Subcutaneous abdominal adipose tissue (tissue), 5 donors: ENCODE results near the gene SLC6A2.
"Not testable (repeated sequence)": the region's sequence is repeated elsewhere in the genome, so short reads cannot be mapped to it uniquely, and the experiment has no call there.

Source experiments
- H3K27ac ChIP-seq: one replicate; pipeline ENCODE4 v1.7.0; 2013; ENCODE audit warnings: low read depth, mild to moderate bottlenecking, inconsistent platforms, low read length, moderate library complexity
- H3K27me3 ChIP-seq, 5 donors: one replicate each; pipeline ENCODE4 v1.7.0; 2013; ENCODE audit warnings: low read length in 5 of 5, inconsistent platforms in 1 of 5; ENCODE audit not compliant: control insufficient read depth in 5 of 5, insufficient read depth in 4 of 5
- H3K36me3 ChIP-seq, 5 donors: one replicate each; pipeline ENCODE4 v1.7.0; 2013; ENCODE audit warnings: low read length in 5 of 5; ENCODE audit not compliant: control insufficient read depth in 5 of 5, insufficient read depth in 5 of 5
- H3K4me1 ChIP-seq, 5 donors: one replicate each; pipeline ENCODE4 v1.7.0; 2013; ENCODE audit warnings: low read length in 5 of 5, mild to moderate bottlenecking in 3 of 5, moderate library complexity in 1 of 5; ENCODE audit not compliant: control insufficient read depth in 5 of 5, insufficient read depth in 5 of 5
- H3K4me3 ChIP-seq, 5 donors: one replicate each; pipeline ENCODE4 v1.7.0; 2013; ENCODE audit warnings: low read length in 5 of 5, low read depth in 1 of 5
- H3K9ac ChIP-seq, 5 donors: one replicate each; pipeline ENCODE4 v1.7.0; 2013; ENCODE audit warnings: low read length in 5 of 5, mild to moderate bottlenecking in 4 of 5, moderate library complexity in 3 of 5
- H3K9me3 ChIP-seq, 5 donors: one replicate each; pipeline ENCODE4 v1.7.0; 2013; ENCODE audit warnings: low read length in 5 of 5; ENCODE audit not compliant: control insufficient read depth in 5 of 5
- donor health status: healthy.
- donor health status: healthy.
- donor health status: healthy.
- donor health status: healthy.
- donor health status: healthy.

The SLC6A2 gene

GRCh38 chr16:55753145-55753631 lies 97.4 kb downstream of the SLC6A2 start:
- not testable (repeated sequence) for H3K4me3 ChIP-seq, H3K36me3 ChIP-seq, H3K9ac ChIP-seq, H3K4me1 ChIP-seq, H3K27ac ChIP-seq, H3K27me3 ChIP-seq
- H3K9me3 ChIP-seq: peaks cover 0 to 12% (median 6%) of the 10 kb centered on the region in 5 donors
